Endothelial cell of umbilical vein (primary cell): ENCODE data around the gene STYXL1. TPM values are rescaled to one million over a fixed set of nuclear protein-coding genes. Genes with fewer than 3 reads are reported as not detected.

Source experiments
- BruUV-seq: library from RNA; stranded (reverse); fragments of 400-500 nt; replicated peaks from 2 replicates; lab custom pipeline; 2021; lab: Mats Ljungman, UMichigan
- CTCF ChIA-PET: fragments of 300-600, 350-600 bp; sonication (Branson Sonifier 250); formaldehyde crosslinking; loops from one replicate; lab custom pipeline; 2021; ENCODE audit warnings: antibody characterized with exemption, inconsistent platforms; lab: Charles Lee
- POLR2A ChIA-PET: fragments of 300-600, 350-600 bp; sonication (Branson Sonifier 250); formaldehyde crosslinking; loops from one replicate; lab custom pipeline; 2021; ENCODE audit warnings: antibody characterized with exemption, inconsistent platforms; lab: Charles Lee
- DNase-seq: peaks from one replicate; pipeline ENCODE4 v3.0.0-alpha.2; 2011; ENCODE audit warnings: low read depth, low spot score
- FAIRE-seq: peaks from 2 replicates; lab custom pipeline; 2011; peaks lifted over from hg19 to GRCh38; lab: Jason Lieb, UNC
- H2AFZ ChIP-seq: 2 replicates; pipeline ENCODE4 v1.6.0; 2012; ENCODE audit warnings: low read depth, low read length, control low read depth, inconsistent platforms
- H3K27ac ChIP-seq: 2 replicates; pipeline ENCODE4 v1.5.1; 2011; ENCODE audit warnings: low read depth, mild to moderate bottlenecking, control low read depth, low read length, moderate library complexity; ENCODE audit not compliant: insufficient read depth
- H3K27me3 ChIP-seq, 2 experiments: 2 replicates each; pipeline versions ENCODE4 v1.6.0 to v1.6.1; 2011; ENCODE audit warnings: low read length in 2 of 2, mixed read lengths in 1 of 2; ENCODE audit not compliant: control insufficient read depth in 2 of 2, insufficient read depth in 2 of 2
- H3K36me3 ChIP-seq, 2 experiments: 2 replicates in 1 of 2; 3 replicates in 1 of 2; pipeline ENCODE4 v1.5.1; 2011; ENCODE audit warnings: low read length in 2 of 2, mild to moderate bottlenecking in 1 of 2, moderate library complexity in 1 of 2; ENCODE audit not compliant: control insufficient read depth in 2 of 2, insufficient read depth in 2 of 2; ENCODE audit errors: extremely low read depth in 1 of 2
- H3K4me1 ChIP-seq: 3 replicates; pipeline ENCODE4 v1.5.1; 2011; ENCODE audit warnings: mild to moderate bottlenecking, low read length; ENCODE audit not compliant: control insufficient read depth, insufficient read depth; ENCODE audit errors: extremely low read depth
- H3K4me2 ChIP-seq: 2 replicates; pipeline ENCODE4 v1.6.1; 2011; ENCODE audit warnings: low read length, control low read depth, mixed read lengths; ENCODE audit not compliant: insufficient read depth
- H3K4me3 ChIP-seq, 3 experiments: fragments of 200-600 bp in 1 of 3; sonication (generic), shearing (Covaris generic) in 1 of 3; replicated peaks in 1 of 3; 2 replicates each; pipeline ENCODE4 v1.5.1; 2011 to 2016; ENCODE audit warnings: control low read depth in 3 of 3, low read length in 3 of 3, mild to moderate bottlenecking in 2 of 3, inconsistent platforms in 1 of 3, low read depth in 1 of 3, moderate library complexity in 1 of 3; ENCODE audit not compliant: insufficient read depth in 1 of 3
- H3K79me2 ChIP-seq: 2 replicates; pipeline ENCODE4 v1.6.0; 2012; ENCODE audit warnings: low read length, inconsistent platforms; ENCODE audit not compliant: control insufficient read depth, insufficient read depth
- H3K9ac ChIP-seq: replicated peaks from 2 replicates; pipeline ENCODE3; 2011; ENCODE audit warnings: low read length, control low read depth; ENCODE audit not compliant: insufficient read depth; ENCODE audit errors: extremely low read depth
- H3K9me1 ChIP-seq: replicated peaks from 3 replicates; pipeline ENCODE4 v1.6.0; 2011; ENCODE audit warnings: mild to moderate bottlenecking, low read length; ENCODE audit not compliant: control insufficient read depth, insufficient read depth; ENCODE audit errors: extremely low read depth
- H3K9me3 ChIP-seq: replicated peaks from 2 replicates; pipeline ENCODE4 v1.5.1; 2012; ENCODE audit warnings: low read length, inconsistent platforms; ENCODE audit not compliant: control insufficient read depth, insufficient read depth
- H4K20me1 ChIP-seq: replicated peaks from 2 replicates; pipeline ENCODE3; 2011; ENCODE audit warnings: mild to moderate bottlenecking, low read length; ENCODE audit not compliant: control insufficient read depth, insufficient read depth; ENCODE audit errors: extremely low read depth
- CTCF ChIP-seq, 2 donors: IDR thresholded peaks; 1 replicate in 1 of 2; 2 replicates in 1 of 2; pipeline ENCODE4 v1.5.1; 2011; ENCODE audit warnings: low read length in 2 of 2, mild to moderate bottlenecking in 2 of 2, moderate library complexity in 2 of 2, control low read depth in 1 of 2, inconsistent platforms in 1 of 2, low read depth in 1 of 2; ENCODE audit not compliant: insufficient read depth in 1 of 2; ENCODE audit errors: extremely low read depth in 1 of 2
- EZH2 ChIP-seq: IDR thresholded peaks from 2 replicates; pipeline ENCODE4 v1.6.1; 2012; ENCODE audit warnings: borderline replicate concordance, low read depth, mild to moderate bottlenecking, moderate library complexity, low read length, inconsistent platforms; ENCODE audit not compliant: severe bottlenecking
- FOS ChIP-seq: IDR thresholded peaks from 2 replicates; pipeline ENCODE4 v1.6.1; 2011; ENCODE audit warnings: mild to moderate bottlenecking, low read length, moderate library complexity, borderline replicate concordance; ENCODE audit not compliant: insufficient read depth
- GATA2 ChIP-seq: IDR thresholded peaks from 2 replicates; pipeline ENCODE4 v1.7.0; 2011; ENCODE audit warnings: low read depth, mild to moderate bottlenecking, moderate library complexity, mixed read lengths, low read length; ENCODE audit not compliant: insufficient read length, insufficient read depth
- JUN ChIP-seq: IDR thresholded peaks from 2 replicates; pipeline ENCODE4 v1.6.1; 2011; ENCODE audit warnings: borderline replicate concordance, low read depth; ENCODE audit not compliant: insufficient read length, insufficient read depth
- MAX ChIP-seq: IDR thresholded peaks from 2 replicates; pipeline ENCODE4 v1.6.1; 2011; ENCODE audit not compliant: insufficient read depth, insufficient read length
- MYC ChIP-seq: IDR thresholded peaks from one replicate; pipeline ENCODE4 v1.6.1; 2011; ENCODE audit warnings: mild to moderate bottlenecking, low read depth, low read length
- POLR2A ChIP-seq: IDR thresholded peaks from 2 replicates; pipeline ENCODE4 v1.6.1; 2012; ENCODE audit warnings: low read depth, mild to moderate bottlenecking, control low read depth, low read length
- POLR2AphosphoS5 ChIP-seq: IDR thresholded peaks from 2 replicates; pipeline ENCODE4 v1.6.1; 2012; ENCODE audit warnings: low read depth, mild to moderate bottlenecking, control low read depth, low read length, moderate library complexity; ENCODE audit not compliant: insufficient read depth
- dilution Hi-C: fragments of 300-500 bp; cut with MboI; formaldehyde crosslinking; loops from one replicate; pipeline ENCODE4 v1.15.0; 2019; ENCODE audit warnings: low sequenced_read_pairs; ENCODE audit not compliant: extremely low pct_ligation_motif_present
- intact Hi-C: fragments of 100-400 bp; cut with micrococcal nuclease; formaldehyde crosslinking; loops from one replicate; pipeline ENCODE4 v1.10.0; 2022
- polyA plus RNA-seq, 4 experiments: library from polyadenylated mRNA; depleted of rRNA in 3 of 4; stranded (reverse) in 3 of 4; unstranded in 1 of 4; fragments of >200 nt; gene quantifications; 2 replicates each; pipeline versions ENCODE4 v1.2.1 to v1.2.3, GENCODE V29; 2011 to 2012; ENCODE audit warnings: missing spikeins in 1 of 4
- total RNA-seq: library from RNA; stranded (reverse); gene quantifications from 2 replicates; pipeline ENCODE4 v1.2.3, GENCODE V29; 2021

The STYXL1 gene
- total and polyA plus RNA-seq, 2 donors (not counting 3 experiments of a cell fraction or from before 2014, with no cell fraction given): 23.0 to 67.6 TPM

DNA sequence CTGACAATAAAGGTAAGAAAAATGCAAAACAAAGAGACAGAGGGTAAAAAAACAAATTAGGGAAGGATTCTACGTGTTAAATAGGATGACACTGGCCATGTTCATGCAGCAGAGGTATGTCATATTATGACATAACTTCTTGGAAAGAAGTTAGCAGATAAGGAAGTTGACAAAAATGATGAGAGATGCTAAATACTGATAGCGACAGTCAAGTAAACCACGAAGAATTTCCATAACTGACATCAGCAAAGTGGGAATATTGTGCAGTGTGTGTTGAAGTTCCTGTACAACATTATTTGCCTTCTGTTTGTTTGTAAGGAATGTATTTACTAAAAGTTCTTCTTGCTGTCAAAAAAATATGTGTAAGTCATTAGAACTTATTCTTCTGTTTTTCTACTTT lies 29.6 kb upstream of the STYXL1 start:
- FAIRE-seq: peak; percentile 70
- dilution Hi-C loops: no loop called here

More for the DNA sequence above, 29.6 kb upstream of the STYXL1 start:
- POLR2A ChIA-PET: no interaction called here
- BruUV-seq: no TSS peak
- TF ChIP-seq POLR2A: no peak
- no peak for TF ChIP-seq CTCF (IDR thresholded peaks at IDR 0.05; ENCODE audit: extremely low read depth in 1 of 2, insufficient read depth in 1 of 2, low read depth in 1 of 2, low read length in 2 of 2)
- no peak for TF ChIP-seq EZH2
- no peak for TF ChIP-seq POLR2AphosphoS5
- TF ChIP-seq JUN: no peak
- no peak for TF ChIP-seq MAX
- TF ChIP-seq MYC: no peak
- no peak for TF ChIP-seq FOS
- no peak for TF ChIP-seq GATA2
- H3K4me3 ChIP-seq: no peak overlapping the region
- H4K20me1 ChIP-seq: no peaks in the 10 kb centered on the region
- no peak overlapping the region for H3K27ac ChIP-seq
- no peaks in the 10 kb centered on the region for H3K36me3 ChIP-seq
- peaks cover 4% of the 10 kb centered on the region for H3K4me1 ChIP-seq
- CTCF ChIA-PET: no interaction called here
- H3K79me2 ChIP-seq: no peaks in the 10 kb centered on the region
- no peak overlapping the region for H3K9ac ChIP-seq
- H3K4me2 ChIP-seq: no peak overlapping the region
- H2AFZ ChIP-seq: no peak overlapping the region
- no peaks in the 10 kb centered on the region for H3K9me1 ChIP-seq
- no peaks in the 10 kb centered on the region for H3K9me3 ChIP-seq
- no peak for DNase-seq
- intact Hi-C loops: no loop called here
- no peaks in the 10 kb centered on the region for H3K27me3 ChIP-seq
